Cardiac septum (tissue), 1 donor: ENCODE data around the gene PPFIA4. TPM values are rescaled to one million over a fixed set of nuclear protein-coding genes. Genes with fewer than 3 reads are reported as not detected.

Experiments
- DNase-seq: peaks from one replicate; pipeline ENCODE4 v3.0.0-alpha.2; 2020; ENCODE audit warnings: low spot score
- intact Hi-C: fragments of 100-400 bp; cut with DNase I; formaldehyde crosslinking; loops from one replicate; pipeline ENCODE4 v1.14.0; 2022
- total RNA-seq: library from RNA; stranded (reverse); fragmentation: NEBNext Ultra II Directional; extraction: Animal tissue kit (Norgen Biotek cat#: 25700); gene quantifications from one replicate; pipeline ENCODE4 v1.2.1, GENCODE V29; 2021
- donor health status: DM: no; HTN: no; CAD: no.

Gene PPFIA4
- total RNA-seq, 1 donor from 2014 or later: 46.7 TPM

DNA sequence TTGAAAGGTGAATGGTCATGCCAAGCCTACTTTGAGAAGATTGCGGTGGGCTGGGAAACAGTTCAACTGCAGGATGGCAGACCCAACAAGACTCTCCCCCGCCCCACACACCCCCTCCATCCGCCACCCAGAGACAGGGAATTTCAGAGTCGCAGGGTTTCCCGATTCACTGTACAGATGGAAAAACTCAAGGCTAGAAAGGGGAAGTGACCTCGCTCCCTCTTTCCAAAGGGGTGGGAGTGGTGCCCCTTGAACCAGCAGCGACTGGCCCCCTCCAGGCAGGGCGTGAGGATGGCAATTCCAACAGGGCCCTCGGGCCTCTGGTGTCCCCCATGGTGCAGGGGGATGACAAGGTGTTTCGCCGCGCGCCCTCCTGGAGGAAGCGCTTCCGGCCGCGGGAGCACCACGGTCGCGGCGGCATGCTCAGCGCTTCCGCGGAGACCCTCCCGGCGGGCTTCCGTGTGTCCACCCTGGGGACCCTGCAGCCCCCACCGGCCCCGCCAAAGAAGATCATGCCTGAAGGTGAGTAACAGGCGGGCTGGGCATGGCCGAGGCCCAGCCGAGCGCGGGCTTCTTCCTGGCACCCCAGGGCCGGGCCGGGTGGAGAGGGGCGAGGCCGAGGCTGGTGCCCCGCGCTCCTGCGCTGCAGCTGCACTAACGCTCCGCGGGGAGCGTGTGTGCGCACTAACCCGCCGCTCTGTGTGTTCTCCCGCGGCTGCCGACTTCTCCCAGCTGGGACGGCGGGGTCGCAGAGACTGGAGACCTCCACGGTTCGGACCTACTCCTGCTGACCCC, 49.1 kb downstream of the PPFIA4 start:
- peak; percentile 74 for DNase-seq
- intact Hi-C loops: no loop called here

DNA sequence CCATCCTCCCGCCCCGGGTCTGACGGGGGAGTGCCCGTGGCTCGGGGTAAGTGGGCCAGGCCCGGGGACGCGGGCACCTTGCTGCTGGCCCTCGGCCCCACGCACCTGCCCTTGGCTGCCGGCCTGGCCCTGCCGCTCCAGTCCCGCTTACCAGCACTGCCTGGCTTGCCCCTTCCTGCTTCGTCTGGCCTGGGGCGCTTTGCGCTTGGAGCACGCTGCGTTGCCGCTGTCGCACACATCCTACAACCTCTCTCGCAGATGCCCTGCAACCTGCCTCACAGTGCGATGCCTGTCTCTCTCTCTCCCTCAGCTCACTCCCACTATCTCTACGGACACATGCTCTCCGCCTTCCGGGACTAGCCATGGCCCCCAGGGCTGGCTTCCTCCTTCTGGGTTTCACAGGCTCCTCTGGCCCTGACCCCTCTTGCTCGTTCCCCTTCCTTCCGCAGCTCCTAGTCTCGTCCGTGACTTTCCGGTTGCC, 49.8 kb downstream of the PPFIA4 start:
- DNase-seq: peak; percentile 74
- intact Hi-C loops: no loop called here

DNA sequence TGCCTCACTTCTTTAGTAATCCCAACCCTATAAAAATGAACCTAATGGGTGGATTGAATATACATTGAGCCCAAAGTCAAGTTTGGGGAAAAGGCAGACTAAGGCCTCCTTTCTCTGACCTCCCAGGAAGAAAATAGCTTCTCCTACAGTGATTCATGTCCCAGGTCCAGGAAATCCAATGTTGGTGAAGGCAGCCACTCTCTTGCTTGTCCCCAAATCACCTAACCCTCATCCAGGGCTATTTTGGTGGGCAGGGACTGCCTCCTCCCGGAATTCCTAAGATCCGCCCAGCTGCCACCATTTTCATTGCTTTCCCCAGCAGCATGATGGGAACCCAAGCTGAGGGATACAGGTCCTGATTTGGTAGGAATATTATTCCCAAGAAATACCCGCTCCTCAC, 51.1 kb downstream of the PPFIA4 start:
- intact Hi-C loops: no loop called here
- DNase-seq: peak; percentile 46

DNA sequence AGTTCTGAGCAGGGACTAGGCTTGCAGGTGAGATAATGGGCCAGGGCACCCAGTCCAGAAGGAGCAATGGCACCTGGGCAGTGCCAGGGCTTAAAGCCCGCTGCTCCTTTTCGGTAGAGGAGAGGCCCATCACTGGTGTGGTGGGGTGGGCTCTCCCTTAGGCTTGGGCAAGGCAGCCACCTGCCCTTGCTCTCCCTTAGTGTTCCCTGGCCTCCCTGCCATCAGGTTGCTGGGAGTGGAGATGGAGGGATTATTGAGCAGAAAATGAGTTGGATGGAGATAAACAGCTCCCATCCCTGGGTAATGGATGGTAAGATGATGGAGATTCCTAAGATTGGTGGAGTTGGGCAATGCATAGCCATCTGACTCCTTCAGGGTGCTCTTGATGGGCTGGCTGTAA, 51.7 kb downstream of the PPFIA4 start:
- DNase-seq: peak; percentile 69
- intact Hi-C loops: no loop called here

DNA sequence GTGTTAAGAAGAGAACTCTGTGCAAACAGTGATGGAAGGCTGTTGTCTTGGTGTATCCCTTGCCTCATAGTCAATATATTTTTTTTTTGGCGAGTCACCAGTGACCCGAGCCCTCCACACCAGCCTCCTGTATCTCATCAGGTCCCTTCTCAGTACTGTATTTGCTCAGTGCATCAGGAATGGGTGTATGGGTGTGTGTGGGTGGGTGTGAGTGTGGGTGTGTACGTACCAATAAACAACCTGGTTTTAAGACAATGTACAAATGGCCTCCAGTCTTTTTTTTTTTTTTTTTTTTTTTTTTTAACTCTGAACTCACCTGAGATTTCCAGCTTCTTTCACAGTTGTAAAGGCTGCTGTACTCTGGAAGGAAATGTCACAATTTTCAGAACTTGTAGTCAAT, 52.2 kb downstream of the PPFIA4 start:
- no peak for DNase-seq
- intact Hi-C loops: no loop called here

DNA sequence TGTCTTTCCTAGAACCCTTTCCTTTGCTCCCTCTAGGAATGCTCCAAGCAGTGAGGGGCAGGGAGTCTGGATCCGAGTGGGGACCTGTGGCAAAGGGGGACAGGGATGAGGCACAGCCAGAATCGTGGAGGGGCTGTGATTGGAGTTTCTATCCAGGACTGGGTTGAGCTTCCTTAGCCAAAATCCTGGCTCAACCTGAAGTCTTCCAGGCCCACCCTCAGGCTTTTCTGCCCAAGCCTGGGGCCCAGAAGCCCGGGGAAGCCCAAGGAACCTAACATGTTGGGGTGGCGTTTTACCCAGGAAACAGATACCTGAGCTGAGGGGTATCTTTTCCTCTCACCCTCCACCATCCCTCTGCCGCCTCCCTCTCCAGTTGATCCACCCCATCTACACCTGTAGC, 54.2 kb downstream of the PPFIA4 start:
- intact Hi-C loops: no loop called here
- DNase-seq: peak; percentile 56

DNA sequence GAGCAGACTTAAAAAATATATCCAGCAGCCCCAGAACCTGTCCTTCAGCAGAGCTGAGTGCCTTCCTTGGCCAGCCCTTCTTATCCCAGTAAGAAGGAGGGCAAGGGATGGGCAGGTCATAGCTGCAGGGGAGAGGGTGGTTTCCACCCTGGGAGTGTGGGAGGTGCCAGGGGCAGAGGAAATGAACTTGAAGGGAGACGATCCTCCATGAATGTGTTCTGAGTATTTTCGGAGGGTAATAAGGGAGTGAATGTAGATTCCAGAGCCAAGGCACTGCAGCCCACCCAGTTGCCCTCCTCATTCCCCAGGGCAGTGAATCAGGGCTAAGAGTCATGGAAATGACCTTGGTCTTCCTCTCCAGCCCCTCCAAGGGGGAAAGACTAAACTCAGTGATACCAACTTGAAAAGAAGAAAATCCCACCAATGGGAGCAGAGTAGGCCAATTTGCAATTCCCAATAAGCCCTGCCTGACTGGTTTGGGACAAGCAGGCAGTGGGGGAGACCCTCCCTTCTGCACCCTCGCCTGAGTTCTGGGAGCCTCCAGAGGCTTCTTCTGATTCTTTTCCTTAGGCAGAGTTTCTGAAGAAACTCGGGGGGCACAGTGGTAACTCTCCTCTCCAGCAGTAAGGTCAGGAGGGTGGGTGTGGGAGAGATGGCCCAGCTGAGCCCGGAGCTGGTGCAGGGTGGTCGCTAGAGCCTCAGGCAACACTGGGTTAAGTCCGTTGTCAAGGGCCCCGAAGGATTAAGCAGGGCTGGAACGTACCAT, 55.4 kb downstream of the PPFIA4 start:
- DNase-seq: peak; percentile 33
- intact Hi-C loops: no loop called here

DNA sequence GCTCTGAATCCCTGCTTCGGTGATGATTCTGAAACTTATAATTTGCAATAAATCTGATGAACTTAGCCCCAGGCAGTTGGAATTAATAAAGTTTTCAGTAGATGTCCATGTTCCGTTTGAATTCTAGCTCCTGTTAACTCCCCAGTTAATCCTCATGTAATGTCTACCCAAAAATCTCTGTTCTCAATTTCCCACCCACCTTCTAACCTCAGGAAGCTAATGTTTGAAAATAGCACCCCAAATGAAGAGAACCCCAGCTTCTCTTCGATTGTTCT, 55.9 kb downstream of the PPFIA4 start:
- intact Hi-C loops: no loop called here
- DNase-seq: no peak

DNA sequence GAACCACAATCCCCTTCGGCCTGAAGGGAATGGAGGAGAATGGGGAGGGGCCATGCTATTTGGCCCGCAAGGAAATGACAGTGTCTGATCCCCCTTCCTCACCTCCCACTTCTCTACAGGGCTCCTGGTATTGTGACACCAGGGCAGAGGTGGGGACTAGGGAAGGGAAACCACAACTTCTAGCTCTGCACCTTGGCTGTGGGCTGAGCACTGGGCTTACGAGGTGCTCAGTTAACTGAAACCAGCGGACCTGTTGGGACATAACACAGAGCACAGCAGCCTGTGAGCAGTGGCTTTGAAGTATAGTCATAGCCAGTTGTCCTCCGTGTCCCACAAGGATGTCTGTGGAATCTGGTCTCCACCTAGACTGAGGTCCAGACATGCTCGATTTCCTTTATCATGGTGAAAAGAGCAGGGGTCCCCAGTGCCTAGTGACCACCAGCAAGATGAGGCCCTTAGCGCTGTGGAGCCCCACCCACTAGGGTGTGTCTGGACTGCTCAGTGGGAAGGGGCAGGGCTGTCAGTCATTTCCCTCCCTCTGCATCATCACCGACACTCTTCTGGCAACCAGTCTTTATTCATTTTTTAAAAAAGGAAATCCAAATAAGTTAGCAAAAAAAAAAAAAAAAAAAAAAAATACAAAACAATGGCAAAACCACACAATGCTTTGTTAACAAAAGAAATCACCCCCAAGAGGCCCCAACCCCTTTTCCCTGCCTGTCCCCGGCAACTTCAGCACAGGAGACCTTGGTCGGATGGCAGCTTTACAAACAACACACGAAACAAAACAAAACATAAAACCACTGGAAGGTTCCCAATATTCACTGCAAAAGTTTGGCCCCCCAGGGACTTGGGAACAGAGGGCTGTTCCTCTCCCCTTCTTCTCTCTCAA, 56.5 kb downstream of the PPFIA4 start:
- intact Hi-C loops: no loop called here
- peak; percentile 67 for DNase-seq

DNA sequence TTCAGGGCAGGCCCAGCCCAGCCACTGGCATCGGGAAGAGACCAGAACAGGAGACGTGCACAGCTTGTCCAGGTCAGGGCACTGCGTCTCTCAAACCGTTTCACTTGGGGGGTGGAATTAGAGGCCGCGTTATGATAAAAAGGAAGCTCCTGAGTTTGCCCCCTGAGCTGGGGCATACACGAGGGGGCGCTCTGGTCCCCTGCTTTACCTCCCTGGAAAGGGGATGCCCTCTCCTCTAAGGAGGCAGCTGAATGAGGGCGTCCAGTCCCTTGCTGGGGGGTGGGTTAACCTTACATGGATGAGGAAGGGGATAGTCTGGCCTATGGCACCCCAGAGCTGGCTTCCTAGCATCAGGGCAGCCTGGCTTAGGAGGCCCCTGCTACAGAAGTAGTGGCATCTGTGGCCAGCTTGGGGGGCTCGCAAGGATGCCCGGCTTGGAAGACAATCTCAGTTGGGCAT, 57.2 kb downstream of the PPFIA4 start:
- peak; percentile 63 for DNase-seq
- intact Hi-C loops: no loop called here

DNA sequence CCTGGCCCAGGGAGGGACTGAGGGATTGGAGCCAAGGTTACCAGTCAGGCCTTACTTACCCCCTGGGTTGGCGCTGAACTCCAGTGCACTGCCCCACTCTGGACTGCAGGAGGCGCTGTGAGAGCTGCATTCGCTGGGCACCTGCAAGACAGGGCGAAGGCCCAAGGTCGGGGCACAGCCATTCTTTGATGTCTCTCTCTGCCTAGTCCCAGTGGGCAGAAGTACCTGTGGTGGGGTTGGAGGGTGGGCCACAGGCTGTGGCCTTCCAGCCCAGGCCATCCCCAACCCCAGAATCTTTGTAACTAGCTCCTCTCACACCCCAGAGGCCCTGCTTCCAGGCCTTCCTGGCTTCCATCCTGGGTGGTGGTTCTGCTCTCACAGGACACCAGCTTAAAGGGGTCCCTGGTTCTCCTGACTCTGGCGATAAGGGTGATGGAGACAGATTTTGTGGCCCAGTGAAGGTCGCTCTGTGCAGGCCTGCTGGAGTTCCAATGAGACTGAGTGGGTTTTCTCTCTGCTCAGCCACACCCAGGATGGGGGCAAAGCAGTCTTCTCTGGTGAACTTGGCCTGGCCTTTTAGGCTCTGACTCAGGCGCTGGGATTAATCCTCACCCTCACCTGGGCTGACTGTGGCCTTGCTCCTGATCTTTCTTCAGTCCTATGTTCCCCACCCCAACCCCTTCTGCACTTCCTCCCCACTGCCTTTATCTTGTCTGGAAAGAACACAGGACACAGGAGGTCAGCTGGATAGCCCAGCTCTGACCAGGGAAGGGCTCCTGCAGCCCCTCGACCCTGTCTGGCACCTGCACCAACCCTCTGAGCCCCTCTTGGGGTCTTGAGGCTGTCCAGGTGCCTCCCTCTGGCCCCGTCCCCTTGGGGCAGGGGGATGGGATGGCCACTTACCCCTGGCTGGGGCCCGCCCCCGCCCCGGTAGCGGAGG, 58.6 kb downstream of the PPFIA4 start:
- peak; percentile 67 for DNase-seq
- intact Hi-C loops: no loop called here

DNA sequence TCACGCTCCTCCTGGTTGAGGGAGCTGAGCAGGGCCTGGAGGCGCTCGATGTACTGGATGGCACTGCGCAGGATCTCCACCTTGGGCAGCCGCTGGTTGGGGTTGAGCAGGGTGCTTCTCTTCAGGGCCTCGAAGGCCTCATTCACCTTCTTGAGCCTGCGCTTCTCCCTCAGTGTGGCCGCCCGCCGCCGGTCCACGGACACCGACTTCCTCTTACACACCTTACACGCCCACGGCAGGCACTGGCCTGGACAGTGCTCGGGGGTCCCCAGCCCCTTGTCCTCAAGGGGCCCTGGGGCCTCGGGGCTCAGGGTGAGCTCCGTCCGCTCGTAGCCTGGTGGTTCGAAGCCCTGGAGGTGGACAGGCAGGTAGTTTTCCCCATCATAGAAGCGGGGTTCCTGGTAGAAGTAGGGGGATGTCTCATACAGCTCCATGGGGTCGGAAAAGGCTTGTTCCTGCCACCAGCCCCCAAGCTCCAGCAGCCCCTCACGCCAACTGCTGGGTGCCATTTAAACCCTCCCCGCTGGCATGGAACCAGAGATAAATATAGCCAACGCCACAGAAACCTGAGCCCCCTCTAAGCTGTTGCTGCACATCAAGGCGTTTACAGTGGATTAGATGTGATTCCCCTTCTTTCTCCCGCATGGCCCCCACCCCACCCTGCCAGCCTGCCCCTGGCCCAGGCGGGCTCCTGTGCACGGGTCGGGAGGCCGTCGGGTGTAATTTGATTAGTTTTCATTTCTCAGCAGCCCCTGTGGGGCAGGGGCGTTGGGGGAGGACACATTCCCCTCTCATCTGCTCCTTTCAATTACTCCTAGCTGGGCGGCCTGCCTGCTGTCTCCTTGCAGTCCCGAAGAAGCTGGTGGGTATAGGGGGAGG, 59.5 kb downstream of the PPFIA4 start, which contains the start of gene MYOG:
MYOG (minus strand) TSS at position 485 of the 879 bp plus-strand sequence; CDS start at position 434, 51 bp downstream.
- peak; percentile 43 for DNase-seq
- intact Hi-C loops: no loop called here

DNA sequence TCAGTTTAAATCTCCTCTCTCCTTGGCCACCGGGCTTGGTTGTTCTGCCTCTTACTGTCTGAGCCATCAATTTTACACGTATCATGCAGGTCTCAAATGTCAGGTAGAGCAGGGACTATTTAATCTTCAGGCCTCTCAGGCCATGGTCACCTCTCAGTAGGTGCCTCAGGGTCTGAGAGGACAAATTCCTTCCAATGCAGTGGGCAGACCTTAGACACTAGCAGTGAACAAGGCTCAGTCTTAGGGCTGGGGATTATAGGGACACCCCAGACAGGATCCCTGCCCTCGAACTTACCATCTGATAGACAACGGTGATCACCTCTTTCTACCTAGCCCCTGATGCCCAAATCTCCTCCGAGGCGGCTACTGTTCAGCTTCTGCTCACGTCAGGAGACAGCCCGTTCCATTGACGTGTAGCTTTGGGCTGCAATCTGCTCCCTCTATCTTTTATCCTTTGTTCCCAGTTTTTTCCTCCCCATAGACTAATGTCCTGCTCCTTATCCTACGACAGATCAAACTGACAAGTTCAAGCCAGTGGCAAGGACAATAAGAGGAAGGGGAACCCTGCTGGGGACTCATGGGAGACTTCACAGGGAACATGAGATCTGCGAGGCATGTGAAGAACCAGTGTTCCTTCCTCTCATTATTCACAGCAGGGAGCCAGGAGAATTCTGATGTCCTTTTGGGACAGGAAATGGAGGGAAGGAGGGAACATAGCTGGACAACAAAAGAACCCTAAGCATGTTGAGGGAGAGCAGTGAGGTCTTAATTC, 60.9 kb downstream of the PPFIA4 start:
- DNase-seq: peak; percentile 12
- intact Hi-C loops: no loop called here

DNA sequence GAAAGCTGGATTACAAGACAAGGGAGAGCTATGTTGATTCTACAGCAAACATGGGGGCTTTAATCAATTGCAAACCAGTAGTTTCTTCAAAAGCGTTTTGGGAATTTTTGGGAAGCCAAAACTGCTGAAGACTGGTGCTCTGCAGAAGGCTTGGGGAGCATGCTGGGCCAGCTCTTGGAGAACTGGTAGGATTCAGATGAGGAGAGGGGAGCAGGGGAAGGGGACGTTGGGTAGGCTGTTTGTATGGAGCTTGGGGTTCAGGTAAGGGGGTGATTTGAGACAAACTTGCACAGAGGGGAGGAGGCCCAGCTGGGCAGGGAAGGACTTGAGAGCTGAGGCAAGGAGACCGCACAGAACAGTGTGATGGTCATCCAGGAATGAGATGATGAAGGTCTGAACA, 62.1 kb downstream of the PPFIA4 start:
- DNase-seq: peak; percentile 55
- intact Hi-C loops: no loop called here

DNA sequence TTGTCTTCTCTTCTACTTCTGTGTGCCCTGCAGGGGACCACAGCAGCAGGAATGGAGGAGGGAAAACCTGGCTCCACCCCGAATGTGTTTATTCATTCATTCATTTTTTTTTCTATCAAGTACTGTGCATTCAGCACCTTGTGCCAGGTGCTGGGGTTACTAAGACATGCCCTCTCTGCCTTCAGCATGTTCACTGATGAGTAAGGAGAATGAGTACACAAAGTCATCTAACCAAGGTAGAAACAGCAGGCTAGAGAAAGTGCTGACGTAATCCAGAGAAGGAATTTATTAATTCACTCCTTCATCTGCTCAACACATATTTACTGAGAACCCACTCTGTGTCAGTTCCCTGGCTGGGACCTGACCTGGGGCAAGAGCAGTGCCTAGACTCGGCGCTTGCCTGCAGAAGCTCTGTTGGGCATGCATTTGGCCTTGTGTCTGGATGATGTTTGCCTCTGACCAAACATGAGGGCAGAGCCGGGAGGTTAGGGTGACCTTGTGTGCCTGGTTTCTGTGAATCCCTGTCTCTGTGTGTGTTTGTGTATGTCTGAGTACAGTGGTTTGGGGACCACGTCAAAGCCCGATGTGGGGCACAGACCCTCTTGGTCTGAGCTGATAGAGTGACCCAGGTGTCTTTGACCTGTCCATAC, 62.8 kb downstream of the PPFIA4 start:
- intact Hi-C loops: no loop called here
- DNase-seq: peak; percentile 20

DNA sequence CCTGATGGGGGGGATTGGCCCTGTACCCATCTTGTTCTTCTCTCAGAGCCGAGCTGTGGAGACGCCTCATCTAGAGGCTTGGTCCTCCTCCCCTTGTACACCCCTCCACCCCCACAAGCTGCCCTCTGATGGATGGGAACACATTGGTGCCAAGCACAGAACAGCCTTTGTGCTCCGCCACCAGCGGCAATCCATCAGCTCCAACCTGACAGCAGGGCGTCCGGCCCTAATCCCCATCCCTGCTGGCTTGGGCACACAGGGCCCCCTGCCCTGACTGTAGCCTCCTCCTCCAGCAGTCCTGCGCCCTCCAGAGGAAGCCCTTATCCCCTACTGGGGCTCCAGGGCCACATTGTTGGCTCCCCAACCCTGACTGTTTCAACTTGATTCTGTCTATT, 63.4 kb downstream of the PPFIA4 start:
- intact Hi-C loops: no loop called here
- no peak for DNase-seq
